GM12873 (cell line): ENCODE results near the gene SUPT4H1.

Experiments
- TF ChIP-seq, protein P1 (sequence below): IDR thresholded peaks from 2 replicates; pipeline ENCODE4 v1.5.1; 2012; ENCODE audit warnings: low read depth, mild to moderate bottlenecking, moderate library complexity, low read length, control low read depth; ENCODE audit not compliant: insufficient read depth; ENCODE audit errors: missing control alignments

The SUPT4H1 gene

DNA sequence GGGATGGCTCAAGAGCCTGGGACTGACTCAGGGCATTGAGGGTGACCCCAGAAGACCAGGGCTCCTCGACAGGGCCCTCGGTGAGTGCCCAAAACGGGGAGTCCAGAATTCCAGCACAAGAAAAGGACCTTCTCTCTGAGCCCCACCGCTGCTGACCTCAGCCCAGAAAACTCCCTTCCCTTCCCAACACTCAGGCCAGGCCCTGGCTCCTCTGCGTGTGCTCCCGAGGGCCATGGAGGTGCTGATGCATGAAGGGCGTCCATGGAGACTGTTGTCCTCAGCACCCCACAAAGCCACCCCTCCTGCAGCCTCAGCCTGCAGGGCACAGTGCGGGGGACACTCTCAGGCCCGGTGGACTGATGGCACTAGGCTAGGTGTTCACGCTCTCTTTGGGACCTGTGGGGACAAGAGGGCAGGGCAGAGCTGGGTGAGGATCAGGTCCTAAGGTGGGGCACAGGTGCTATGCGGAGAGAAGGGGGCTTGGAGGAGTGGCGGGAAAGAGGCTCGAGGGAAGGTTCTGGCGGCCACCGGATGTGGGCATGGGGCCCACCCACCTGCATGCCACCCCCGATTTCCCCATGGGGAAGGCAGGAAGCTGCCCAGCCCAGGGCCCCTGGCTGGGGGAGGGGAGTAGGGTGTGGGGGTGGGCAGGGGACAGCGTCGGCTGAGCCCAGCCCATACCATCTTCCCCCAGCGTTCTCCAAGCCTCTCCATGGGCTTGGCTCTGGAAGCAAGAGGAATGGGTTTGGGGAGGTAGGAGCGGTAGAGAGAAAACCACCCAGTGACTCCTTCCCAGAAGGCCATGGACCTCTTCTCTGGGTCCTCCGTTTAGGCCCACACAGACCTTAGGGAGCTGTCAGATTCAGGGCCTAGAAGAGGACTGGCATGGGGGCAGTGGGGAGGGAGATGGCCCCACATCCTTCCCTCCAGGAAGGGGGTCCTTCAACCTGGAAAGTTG lies 18.9 kb downstream of the SUPT4H1 start:
- TF ChIP-seq, protein P1, sequence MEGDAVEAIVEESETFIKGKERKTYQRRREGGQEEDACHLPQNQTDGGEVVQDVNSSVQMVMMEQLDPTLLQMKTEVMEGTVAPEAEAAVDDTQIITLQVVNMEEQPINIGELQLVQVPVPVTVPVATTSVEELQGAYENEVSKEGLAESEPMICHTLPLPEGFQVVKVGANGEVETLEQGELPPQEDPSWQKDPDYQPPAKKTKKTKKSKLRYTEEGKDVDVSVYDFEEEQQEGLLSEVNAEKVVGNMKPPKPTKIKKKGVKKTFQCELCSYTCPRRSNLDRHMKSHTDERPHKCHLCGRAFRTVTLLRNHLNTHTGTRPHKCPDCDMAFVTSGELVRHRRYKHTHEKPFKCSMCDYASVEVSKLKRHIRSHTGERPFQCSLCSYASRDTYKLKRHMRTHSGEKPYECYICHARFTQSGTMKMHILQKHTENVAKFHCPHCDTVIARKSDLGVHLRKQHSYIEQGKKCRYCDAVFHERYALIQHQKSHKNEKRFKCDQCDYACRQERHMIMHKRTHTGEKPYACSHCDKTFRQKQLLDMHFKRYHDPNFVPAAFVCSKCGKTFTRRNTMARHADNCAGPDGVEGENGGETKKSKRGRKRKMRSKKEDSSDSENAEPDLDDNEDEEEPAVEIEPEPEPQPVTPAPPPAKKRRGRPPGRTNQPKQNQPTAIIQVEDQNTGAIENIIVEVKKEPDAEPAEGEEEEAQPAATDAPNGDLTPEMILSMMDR: no peak

DNA sequence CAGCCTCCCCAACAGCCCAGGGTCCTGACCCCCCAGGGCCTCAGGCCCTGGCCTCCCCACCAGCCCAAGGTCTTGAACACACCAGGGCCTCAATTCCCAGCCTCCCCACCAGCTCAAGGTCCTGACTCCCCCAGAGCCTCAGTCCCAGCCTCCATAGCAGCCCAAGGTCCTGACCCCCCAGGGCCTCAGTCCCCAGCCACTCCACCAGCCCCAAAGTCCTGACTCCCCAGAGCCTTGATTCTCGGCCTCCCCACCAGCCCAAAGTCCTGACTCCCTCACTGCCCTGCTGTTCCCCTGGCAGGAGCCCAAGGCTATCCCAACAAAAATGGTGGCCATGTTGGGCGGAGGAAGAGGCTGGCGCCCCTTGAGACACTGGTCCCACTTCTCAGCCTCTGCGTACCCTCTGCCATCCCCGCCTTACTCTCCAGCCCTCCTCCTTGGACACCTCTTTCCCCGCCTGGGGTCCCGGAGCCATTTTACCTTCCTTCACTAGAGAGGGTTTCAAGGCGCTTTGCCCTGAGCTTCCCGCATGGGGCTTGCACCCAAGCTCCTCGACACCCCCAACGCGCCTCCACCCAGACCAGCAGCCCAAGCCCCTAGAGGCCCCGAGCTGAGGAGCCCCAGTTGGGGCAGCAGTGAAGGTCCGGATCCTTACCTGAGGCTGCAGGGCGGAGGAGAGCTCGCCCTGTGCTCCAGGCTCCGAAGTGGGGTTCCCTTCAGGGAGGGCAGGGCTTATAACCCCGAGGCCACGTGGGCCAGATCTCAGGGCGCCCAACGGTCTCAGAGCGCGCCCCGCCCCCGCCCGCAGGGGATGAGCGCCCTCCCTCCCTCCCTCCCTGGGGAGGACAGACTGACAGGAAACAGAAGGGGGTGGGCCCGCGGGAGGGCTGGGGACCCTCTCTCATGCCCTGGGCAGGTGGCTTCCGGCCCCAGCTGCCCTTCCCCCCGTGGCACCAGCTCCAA lies 19.9 kb downstream of the SUPT4H1 start:
- TF ChIP-seq, protein P1: peak; percentile 11

DNA sequence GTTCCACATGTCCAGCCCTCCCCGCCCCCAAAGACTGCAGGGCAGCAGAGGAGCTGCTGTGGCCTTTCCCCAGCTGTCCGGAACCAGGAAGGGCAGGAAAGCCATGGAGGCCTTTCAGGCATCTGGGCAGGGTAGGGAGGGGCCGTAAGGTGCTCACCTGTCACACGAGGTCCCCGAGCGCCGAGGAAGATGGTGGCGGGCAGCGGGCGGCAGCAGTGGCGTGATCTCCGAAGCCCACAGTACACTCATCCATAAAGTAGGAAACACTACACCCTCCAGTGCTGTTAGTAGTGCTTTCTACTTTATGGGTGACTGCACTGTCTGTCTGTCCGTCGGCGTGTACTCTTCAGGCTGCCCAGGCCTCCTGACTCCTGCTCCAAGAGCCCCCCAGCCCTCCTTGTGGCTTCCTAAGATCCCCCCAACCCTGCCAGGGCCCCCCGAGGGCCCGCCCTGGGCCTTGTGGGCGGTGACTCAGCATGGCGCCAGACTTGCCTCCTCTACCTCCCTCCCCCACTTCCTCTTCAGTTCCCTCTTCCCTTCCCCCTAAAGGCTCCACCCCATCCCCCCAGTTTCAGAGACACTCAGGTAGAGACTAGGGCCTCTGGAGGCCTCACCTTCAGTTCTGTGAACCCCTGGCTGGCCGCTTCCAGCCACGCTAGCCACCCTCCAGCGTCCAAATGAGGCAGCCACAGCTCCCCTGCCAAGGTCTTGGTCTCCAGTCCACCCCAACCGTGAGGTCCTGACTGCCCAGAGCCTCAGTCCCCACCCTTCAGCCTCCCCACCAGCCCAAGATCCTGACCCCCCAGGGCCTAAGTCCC lies 20.8 kb downstream of the SUPT4H1 start:
- TF ChIP-seq, protein P1: no peak

DNA sequence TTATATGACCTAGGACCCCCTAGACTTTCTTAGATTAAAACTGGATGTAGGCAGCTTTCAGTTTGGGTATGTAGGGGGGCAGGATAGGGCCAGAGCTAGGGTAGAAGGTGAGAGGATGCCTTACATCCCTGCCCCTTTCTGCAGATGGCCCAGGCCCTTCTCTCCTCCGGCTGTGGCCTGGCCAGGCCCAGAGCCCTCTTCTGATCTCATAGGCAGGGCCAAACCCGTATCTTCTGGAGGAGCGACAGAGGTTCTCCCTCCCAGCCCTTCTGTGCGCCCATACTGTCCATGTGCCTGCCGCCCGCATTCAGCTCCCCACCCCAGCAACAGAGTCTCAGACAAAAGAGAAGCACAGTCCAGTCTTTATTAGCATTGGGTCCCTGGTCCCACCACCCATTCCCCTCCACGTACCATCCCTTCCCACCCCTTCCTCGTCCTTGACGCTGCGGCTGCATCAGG lies 21.4 kb downstream of the SUPT4H1 start:
- TF ChIP-seq, protein P1: no peak

DNA sequence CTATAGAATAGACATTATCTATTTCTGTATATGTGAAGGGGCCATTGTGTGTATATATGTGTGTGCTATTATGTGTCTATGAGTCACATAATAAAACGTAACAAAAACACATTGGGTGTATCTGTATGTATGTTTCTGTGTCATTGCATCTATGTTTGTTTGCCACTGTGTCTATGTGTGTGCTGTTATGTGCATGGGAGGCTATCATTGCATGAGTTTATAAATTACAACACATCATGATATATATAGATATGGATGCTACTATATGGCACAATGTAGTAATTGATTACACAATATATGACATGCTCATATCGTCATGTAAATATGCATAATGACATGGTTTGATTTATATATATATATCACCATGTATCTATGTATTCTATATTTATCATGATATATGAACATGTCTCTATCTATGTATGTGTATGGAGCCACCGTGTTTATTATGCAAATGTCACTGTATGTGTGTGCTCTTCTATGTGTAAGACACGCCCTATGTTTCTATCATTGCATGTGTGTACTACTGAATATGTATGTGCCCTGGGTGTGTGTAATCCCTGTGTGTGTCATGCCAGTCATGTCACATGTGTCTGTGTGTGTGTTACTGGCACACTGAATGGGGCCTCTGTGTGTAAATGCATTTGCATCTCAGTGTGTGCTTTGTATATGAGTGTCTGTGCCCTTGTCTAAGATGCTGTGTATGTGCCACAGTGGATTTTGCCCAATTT lies 22.0 kb downstream of the SUPT4H1 start:
- TF ChIP-seq, protein P1: no peak

DNA sequence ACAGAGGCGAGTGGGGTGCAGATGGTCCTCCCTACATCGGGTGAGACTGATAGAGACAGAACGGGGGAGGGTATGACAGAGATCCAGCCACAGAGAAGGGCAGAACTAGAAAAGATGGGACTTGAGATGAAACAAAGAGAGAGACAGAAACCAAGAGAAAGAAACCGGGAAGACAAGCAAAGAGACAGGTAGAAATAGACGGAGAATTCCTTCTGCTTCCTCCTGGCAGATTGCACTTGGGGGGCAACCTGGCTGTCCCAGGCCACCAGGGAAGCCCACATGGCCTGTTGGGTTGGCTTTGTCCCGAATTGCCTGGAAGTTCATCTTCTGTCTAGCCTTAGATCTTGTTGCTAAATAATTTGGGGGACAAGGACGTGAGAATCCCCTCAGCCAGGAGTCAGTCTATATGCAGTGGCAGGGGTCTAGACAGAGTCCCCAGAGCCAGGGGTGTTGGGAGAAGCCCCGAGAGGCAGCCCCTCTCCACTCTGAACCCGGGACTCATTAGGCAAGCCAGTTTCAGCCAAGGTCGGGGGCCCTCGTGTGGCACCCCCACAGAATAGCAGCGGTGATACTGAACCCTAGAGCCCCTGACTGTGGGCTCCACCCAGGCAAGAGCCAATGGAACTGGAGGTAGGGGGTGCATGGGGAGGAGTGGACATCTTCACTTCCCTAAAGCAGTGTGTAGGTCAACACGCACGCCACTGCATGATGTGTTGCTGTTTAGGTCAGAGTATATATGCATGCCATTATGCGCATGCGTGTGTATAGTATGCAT lies 22.8 kb downstream of the SUPT4H1 start:
- TF ChIP-seq, protein P1: peak; percentile 71
